Transverse colon (tissue), 4 donors: ENCODE measurements around the gene HPN. TPM values are rescaled to one million over a fixed set of nuclear protein-coding genes. Genes with fewer than 3 reads are reported as not detected.

ENCODE experiments used
- DNase-seq: peaks from one replicate; pipeline ENCODE4 v3.0.0-alpha.2; 2019
- H3K27ac ChIP-seq, 4 donors: fragments of 200-600 bp; sonication (generic); 2 replicates each; pipeline ENCODE4 v1.5.1; 2016 to 2018; ENCODE audit warnings: inconsistent platforms in 4 of 4
- H3K27me3 ChIP-seq: fragments of 200-600 bp; sonication (generic); 2 replicates; pipeline ENCODE4 v1.5.1; 2017; ENCODE audit warnings: inconsistent platforms
- H3K36me3 ChIP-seq, 4 donors: fragments of 200-600 bp; sonication (generic); 2 replicates each; pipeline ENCODE4 v1.5.1; 2017 to 2019; ENCODE audit warnings: inconsistent platforms in 4 of 4
- H3K4me1 ChIP-seq, 4 donors: fragments of 200-600 bp; sonication (generic); 2 replicates each; pipeline ENCODE4 v1.5.1; 2017 to 2020; ENCODE audit warnings: inconsistent platforms in 4 of 4
- H3K4me3 ChIP-seq, 4 donors: fragments of 200-600 bp; sonication (generic); 1 replicate in 1 of 4; 2 replicates in 3 of 4; pipeline versions ENCODE4 v1.5.1 to v1.6.1; 2017 to 2019; ENCODE audit warnings: inconsistent platforms in 4 of 4
- H3K9me3 ChIP-seq, 2 donors: fragments of 200-600 bp; sonication (generic); 2 replicates each; pipeline ENCODE4 v1.5.1; 2017 to 2019; ENCODE audit warnings: inconsistent platforms in 2 of 2
- EP300 ChIP-seq: sonication (generic); formaldehyde crosslinking; IDR thresholded peaks from one replicate; pipeline ENCODE4 v1.6.1; 2017; ENCODE audit warnings: antibody characterized with exemption, low read depth
- POLR2A ChIP-seq: fragments of 450-650 bp; IDR thresholded peaks from one replicate; pipeline ENCODE4 v1.6.1; 2016; ENCODE audit warnings: antibody characterized with exemption, mild to moderate bottlenecking, moderate library complexity
- POLR2AphosphoS5 ChIP-seq, 3 donors: sonication (generic); formaldehyde crosslinking; IDR thresholded peaks; one replicate each; pipeline ENCODE4 v1.6.1; 2016; ENCODE audit warnings: antibody characterized with exemption in 3 of 3
- WGBS, 2 donors: methylation state at CpG; one replicate each; pipeline ENCODE4 v1.1.5; 2018; ENCODE audit warnings: low coverage in 1 of 2; 5-methylcytosine and 5-hydroxymethylcytosine counted together
- in situ Hi-C, 4 donors: fragments of 200-750 bp; cut with MboI; loops; one replicate each; pipeline versions ENCODE4 v1.15.0 to v1.15.1; 2017; ENCODE audit warnings: low sequenced_read_pairs in 3 of 4, low pct_ligation_motif_present in 1 of 4, low pct_unique_long_range_greater_than_20kb in 1 of 4
- intact Hi-C: fragments of 100-400 bp; cut with DNase I; formaldehyde crosslinking; loops from one replicate; pipeline ENCODE4 v1.15.1; 2023; ENCODE audit warnings: low total_unique reads
- total RNA-seq, 4 donors: library from RNA; depleted of rRNA; stranded (reverse); fragments of >200 nt; gene quantifications; one replicate each; pipeline ENCODE4 v1.1.0, GENCODE V29; 2016
- TF ChIP-seq, protein P1 (sequence below), 5 experiments: fragments of 200-600 bp in 3 of 5; fragments of 450-650 bp in 2 of 5; sonication (generic) in 3 of 5; IDR thresholded peaks; 1 replicate in 2 of 5; 2 replicates in 3 of 5; pipeline ENCODE4 v1.5.1; 2016 to 2017; ENCODE audit warnings: antibody characterized with exemption in 5 of 5, inconsistent platforms in 3 of 5, mild to moderate bottlenecking in 2 of 5, moderate library complexity in 1 of 5

HPN gene
- total RNA-seq, 4 donors from 2014 or later: 0.32 to 0.68 TPM; not detected in 2

DNA sequence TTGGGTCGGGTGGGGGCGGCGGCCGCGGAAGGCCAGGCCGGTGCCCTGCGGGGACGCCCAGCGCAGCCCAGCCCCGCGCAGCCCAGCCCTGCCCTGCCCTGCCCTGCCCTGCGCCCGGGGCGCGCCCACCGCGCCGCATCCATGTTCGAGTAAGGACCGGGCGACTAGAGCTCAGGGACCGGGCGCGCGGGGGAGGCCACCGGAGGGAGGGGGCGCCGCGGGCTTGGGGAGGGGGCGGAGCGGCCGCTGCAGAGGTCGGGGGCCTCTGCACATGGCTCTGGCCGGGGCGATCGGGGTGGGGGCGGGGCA, 41.2 kb upstream of the HPN start:
- Histone ChIP-seq H3K36me3 (no peaks in the 10 kb centered on the region), H3K4me1 (peaks cover 12 to 83% (median 52%) of the 10 kb centered on the region in 4 donors), H3K27me3 (no peaks in the 10 kb centered on the region), H3K27ac (peak overlapping the region; percentile 95 to 98 (median 97)), H3K4me3 (peak overlapping the region; percentile 60 to 95 (median 80)), H3K9me3 (no peaks in the 10 kb centered on the region)
- WGBS, 2 donors: no CpG with 5 or more reads among the region's 37 CpGs
- no peak for TF ChIP-seq EP300
- TF ChIP-seq, protein P1, sequence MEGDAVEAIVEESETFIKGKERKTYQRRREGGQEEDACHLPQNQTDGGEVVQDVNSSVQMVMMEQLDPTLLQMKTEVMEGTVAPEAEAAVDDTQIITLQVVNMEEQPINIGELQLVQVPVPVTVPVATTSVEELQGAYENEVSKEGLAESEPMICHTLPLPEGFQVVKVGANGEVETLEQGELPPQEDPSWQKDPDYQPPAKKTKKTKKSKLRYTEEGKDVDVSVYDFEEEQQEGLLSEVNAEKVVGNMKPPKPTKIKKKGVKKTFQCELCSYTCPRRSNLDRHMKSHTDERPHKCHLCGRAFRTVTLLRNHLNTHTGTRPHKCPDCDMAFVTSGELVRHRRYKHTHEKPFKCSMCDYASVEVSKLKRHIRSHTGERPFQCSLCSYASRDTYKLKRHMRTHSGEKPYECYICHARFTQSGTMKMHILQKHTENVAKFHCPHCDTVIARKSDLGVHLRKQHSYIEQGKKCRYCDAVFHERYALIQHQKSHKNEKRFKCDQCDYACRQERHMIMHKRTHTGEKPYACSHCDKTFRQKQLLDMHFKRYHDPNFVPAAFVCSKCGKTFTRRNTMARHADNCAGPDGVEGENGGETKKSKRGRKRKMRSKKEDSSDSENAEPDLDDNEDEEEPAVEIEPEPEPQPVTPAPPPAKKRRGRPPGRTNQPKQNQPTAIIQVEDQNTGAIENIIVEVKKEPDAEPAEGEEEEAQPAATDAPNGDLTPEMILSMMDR (IDR thresholded peaks at IDR 0.05): no peak
- no peak for TF ChIP-seq POLR2AphosphoS5 (IDR thresholded peaks at IDR 0.05)
- no peak for TF ChIP-seq POLR2A
- in situ Hi-C loops: no loop called here
- intact Hi-C loops: no loop called here
- no peak for DNase-seq

DNA sequence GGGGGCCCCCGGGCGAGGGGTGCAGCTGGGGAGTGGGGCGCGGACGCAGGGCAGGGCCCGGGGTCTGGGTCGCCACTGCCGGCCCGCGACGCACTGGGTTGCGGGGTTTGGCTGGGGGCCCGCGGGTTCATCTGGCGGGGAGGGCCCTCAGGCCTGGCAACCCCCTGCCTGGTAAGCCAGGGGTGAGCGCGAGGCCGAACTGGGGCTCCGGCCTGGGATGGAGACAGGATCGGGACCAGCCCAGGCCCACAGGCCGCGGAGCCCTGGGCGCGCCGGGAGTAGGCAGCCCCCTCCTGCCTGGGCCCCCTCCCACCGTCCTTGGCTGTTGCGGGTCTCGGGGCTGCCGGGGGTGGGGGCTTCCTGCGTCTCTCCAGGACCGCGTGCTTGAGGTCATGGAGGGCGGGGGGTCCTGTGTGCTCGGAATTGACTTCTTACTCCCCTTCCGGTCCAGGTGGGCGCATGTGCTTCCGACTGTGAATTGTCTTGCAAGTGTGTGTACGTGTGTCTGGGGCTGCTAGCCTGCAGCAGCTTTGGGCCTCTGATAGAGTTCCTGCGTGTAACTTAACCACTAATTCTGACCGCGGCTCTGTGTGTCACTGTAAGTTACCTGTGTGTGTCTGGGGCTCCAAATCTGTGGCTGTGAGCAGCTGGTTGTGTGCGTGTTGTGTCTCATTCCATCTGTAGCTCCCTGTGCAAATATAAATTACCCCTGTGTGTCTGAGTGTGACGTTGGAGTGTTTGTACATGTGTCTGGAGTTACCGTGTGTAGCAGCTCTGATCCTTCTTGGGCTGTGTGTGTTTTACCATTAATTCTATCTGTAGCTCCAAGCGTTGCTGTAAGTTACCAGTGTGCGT, 40.6 kb upstream of the HPN start:
- H3K27me3 ChIP-seq: no peaks in the 10 kb centered on the region
- 1 to 6% methylated on average over 3 to 40 of the region's 46 CpGs for WGBS, 2 donors
- H3K4me1 ChIP-seq: peaks cover 14 to 83% (median 53%) of the 10 kb centered on the region in 4 donors
- TF ChIP-seq POLR2A (peak; percentile 53), POLR2AphosphoS5 (IDR thresholded peaks at IDR 0.05) (peak in 1 of 3 donors; percentile 21), EP300 (no peak)
- TF ChIP-seq, protein P1 (IDR thresholded peaks at IDR 0.05): no peak
- intact Hi-C loops (no loop called here), in situ Hi-C loops (no loop called here)
- peak overlapping the region; percentile 60 to 95 (median 80) for H3K4me3 ChIP-seq
- no peaks in the 10 kb centered on the region for H3K9me3 ChIP-seq
- no peaks in the 10 kb centered on the region for H3K36me3 ChIP-seq
- peak overlapping the region; percentile 95 to 98 (median 97) for H3K27ac ChIP-seq
- DNase-seq: peak; percentile 53

DNA sequence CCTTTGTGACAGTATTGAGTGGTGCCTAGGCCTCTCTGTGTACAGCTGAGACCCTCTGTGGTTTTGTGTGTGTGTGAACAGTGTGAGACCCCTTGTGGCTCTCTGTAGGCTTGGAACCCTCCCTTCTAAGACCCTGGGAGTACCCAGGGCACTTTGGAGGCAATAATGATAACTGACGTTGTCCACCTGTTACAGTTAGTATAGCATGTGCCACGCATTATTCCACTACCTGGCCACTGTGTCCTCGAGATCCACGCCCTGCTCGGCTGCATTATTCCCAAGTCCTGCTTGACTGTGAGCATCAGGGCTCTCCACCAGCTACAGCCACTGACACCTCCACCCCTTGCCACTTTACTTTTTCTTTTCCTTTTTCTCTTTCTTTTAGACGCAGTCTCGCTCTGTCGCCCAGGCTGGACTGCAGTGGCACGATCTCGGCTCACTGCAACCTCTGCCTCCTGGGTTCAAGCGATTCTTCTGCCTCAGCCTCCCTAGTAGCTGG, 39.4 kb upstream of the HPN start:
- TF ChIP-seq POLR2AphosphoS5 (IDR thresholded peaks at IDR 0.05) (no peak), POLR2A (no peak), EP300 (no peak)
- TF ChIP-seq, protein P1 (IDR thresholded peaks at IDR 0.05): no peak
- Histone ChIP-seq H3K36me3 (no peaks in the 10 kb centered on the region), H3K9me3 (no peaks in the 10 kb centered on the region), H3K27ac (peak overlapping the region; percentile 95 to 98 (median 97)), H3K27me3 (no peaks in the 10 kb centered on the region), H3K4me3 (peak overlapping the region in 1 of 4 donors; percentile 79), H3K4me1 (peaks cover 15 to 83% (median 63%) of the 10 kb centered on the region in 4 donors)
- WGBS, 2 donors: 66 to 87% methylated on average over 3 to 11 of the region's 11 CpGs
- DNase-seq: no peak
- intact Hi-C loops: no loop called here
- in situ Hi-C loops: no loop called here

GRCh38 chr19:35004517-35005255, 36.8 kb upstream of the HPN start:
- WGBS, 2 donors: 83% methylated on average over 18 of the region's 18 CpGs; no CpG with 5 or more reads in 1 of the 2 donors
- DNase-seq: no peak
- Histone ChIP-seq H3K4me3 (no peak overlapping the region), H3K36me3 (no peaks in the 10 kb centered on the region), H3K4me1 (peaks cover 6 to 67% (median 54%) of the 10 kb centered on the region in 4 donors), H3K9me3 (no peaks in the 10 kb centered on the region), H3K27me3 (no peaks in the 10 kb centered on the region), H3K27ac (peak overlapping the region in 2 of 4 donors; percentile 95 to 97)
- TF ChIP-seq POLR2AphosphoS5 (IDR thresholded peaks at IDR 0.05): no peak
- no peak for TF ChIP-seq POLR2A
- in situ Hi-C loops: no loop called here
- intact Hi-C loops: no loop called here
